Forelimb muscle (tissue), 1 donor: ENCODE results near the gene KRTAP5-1. TPM values are rescaled to one million over a fixed set of nuclear protein-coding genes. Genes with fewer than 3 reads are reported as not detected.
A peak's percentile ranks its signal among the peaks of the same experiment; 100 is the strongest.

Experiments
- DNase-seq: peaks from one replicate; pipeline ENCODE4 v3.0.0-alpha.2; 2013; ENCODE audit warnings: low read depth
- polyA plus RNA-seq: library from polyadenylated mRNA; unstranded; fragments of 120-200 nt; gene quantifications from one replicate; pipeline ENCODE4 v1.2.1, GENCODE V29; 2013; ENCODE audit not compliant: insufficient read length

KRTAP5-1 gene
- polyA plus RNA-seq, 1 donor = 2.5 TPM

DNA sequence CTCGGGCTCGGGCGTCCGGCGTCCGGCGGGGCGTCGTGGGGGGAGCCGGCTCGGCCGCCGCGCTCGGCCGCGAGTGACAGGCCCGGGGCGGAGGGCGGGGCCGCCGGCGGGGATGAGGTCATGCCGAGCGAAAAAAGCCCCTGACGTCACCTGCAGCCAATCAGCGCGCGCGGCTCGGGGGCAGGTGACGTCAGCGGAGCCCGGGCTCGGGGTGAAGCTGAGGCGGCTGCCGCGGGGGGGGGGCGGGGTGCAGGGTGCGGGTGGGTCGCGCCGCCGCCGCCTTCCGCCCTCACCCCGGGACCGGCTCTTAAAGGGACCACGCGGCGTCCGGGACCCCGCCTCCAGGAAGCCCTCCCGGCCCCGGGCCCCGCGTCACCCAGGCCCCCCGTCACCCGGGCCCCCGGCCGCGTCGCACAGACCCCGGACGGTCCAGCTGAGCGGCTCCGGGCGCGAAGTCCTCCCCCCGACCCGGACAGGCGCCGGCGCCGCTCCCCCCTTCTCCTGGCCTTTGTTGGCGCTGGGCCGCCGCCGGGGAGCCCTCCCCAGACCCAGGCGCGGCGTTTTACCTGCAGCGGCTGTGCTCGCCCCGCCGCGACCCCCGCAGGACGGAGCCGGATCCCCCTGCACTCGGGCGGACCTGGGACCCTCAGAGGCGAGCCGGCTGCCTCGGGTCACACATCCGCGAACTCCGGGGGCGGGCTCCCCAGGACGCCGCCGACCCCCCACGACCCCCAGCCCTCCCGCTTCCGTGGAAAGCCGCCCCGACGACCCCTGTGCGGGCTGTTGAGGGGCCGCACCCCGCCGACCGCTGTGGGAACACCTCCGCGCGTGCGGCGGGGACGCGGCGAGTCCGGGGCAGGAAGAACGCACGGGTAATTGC is 12.6 kb downstream of the KRTAP5-1 start, which contains the start of gene DUSP8:
Gene DUSP8 (minus strand): TSS at position 75 of the 880 bp plus-strand sequence. CDS start 6,445 bp downstream, outside the sequence.
- DNase-seq = peak; percentile 48

DNA sequence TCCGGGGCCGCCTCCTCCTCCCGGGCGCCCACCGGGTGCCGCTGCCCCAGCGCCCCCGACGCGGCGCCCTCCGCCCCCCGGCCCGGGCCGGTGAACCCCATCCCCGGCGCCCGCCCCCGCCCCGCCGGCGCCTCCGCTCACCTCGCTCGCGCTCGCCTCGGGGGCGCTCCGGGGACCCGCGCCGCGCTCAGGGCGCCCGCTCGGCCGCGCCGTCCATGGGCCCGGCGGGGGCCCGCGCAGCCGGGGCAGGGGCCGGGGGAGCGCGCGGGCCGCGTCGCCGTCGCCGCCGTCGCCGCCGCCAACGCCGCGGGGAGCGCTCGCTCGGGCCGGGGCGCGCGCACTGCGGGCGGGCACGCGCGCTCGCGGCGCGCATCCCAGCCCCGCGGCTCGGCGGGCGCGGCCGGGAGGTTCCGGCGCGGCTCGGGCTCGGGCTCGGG is 13.3 kb downstream of the KRTAP5-1 start:
- DNase-seq = no peak

DNA sequence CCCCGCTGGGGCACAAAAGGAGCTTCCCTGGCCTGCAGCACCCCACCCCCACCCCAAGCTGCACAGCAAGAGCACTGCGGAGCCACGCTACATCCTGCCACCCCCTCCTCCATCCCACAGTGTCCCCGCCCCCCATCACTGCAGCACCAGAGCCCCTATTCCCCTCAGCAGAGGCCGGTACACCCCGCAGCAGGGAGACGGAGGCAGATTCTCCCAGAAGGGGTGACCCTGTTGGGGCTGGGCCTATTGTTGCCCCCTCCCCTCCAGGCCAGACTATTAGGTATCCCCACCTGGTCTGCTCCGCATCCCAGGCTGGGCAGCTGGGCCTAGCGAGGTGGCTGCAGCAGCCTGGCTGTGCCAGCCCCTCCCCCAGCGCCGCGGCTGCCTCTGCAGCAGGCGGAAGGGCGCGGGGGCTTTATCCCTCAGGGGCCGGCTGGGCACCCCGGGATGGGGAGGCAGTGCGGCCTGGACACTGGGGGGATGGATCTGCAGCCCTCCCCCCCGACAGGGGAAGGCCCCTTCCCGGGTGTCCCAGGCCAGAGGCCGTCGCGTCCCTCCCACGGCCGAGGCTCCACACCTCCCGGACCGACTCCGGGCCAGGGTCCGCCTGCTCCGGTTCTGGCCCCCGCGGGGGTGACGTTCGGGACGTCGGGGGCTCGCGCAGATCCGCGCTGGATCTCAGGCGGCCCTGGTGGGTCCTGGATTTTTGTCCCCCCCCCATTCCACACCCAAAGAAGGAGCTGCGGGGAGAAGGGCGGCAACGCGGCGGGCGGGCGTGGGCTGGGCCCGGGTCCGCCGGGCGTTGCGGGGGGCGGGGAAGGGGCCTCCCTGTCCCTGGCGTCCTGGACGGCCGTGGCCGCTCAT is 14.0 kb downstream of the KRTAP5-1 start:
- DNase-seq = no peak

- no peak for DNase-seq
Measured at GRCh38 chr11:1570531-1570895, 14.6 kb downstream of the KRTAP5-1 start.

GRCh38 chr11:1570001-1570453 is 15.1 kb downstream of the KRTAP5-1 start:
- DNase-seq = no peak

DNA sequence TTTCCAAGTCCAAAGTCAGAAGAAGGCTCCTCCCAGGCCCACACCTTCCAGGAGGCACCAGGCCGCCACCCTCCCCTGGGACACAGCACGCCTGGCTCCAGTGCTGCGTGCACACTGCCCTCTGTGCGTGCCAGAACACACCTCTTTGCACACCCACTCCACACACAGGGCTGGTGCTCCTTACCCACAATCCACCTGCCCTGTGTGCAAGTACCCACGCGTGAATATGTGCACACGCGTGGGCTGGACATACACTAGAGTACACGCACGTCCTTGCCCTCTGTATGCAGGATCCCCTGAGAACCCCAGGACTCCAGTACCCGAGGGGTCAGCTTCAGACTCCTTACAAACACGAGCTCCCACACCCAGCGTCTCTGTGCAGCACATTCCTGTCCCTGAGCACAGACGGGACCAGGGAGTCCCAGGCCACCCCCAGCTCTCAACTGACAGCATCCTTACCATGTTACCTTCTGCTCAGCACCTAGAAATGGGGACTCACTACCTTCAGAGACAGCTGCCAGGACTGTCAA is 15.8 kb downstream of the KRTAP5-1 start:
- DNase-seq = no peak

GRCh38 chr11:1568441-1568911 is 16.6 kb downstream of the KRTAP5-1 start:
- no peak for DNase-seq

DNA sequence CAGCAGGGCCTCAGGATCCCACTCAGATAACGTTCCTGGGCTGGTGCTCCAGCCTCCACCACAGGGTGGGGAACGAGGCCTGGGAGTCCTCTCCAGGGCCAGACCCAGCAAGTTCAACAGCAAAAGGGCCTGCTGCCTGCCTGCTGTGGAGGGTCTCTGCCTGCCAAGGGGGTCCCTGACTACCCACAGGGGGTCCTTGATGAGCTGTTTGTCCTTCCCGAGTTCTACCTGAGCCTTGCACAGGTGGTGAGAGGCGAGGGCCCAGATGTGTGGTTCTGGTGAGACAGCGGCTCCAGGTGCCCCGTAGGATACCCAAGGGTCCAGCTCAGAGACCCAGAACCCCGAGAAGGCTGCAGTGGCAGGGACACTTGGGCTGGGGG is 17.4 kb downstream of the KRTAP5-1 start:
- no peak for DNase-seq

- no peak for DNase-seq
Measured at GRCh38 chr11:1567052-1567720, 17.9 kb downstream of the KRTAP5-1 start.

- DNase-seq = no peak
Measured at GRCh38 chr11:1566381-1567051, 18.6 kb downstream of the KRTAP5-1 start.

DNA sequence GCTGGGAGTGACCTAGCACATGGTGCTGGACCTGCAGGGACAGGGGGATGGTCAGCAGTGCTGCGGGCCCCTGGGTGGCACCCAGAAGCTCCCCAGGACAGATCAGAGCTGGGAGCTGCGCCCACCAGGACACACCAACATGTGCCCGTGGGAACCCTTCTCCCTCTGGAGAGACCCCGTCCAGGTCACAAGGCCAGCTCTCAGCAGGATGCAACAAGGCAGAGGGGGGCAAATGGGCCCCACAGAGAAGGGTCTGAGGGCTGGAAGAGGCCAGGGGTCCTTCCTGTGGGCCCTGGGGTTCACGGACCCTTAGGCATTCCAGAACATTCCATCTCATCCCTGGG is 19.2 kb downstream of the KRTAP5-1 start:
- no peak for DNase-seq

- no peak for DNase-seq
Measured at GRCh38 chr11:1565173-1565903, 19.7 kb downstream of the KRTAP5-1 start.

- DNase-seq = no peak
Measured at GRCh38 chr11:1564535-1565172, 20.4 kb downstream of the KRTAP5-1 start.

- no peak for DNase-seq
Measured at GRCh38 chr11:1563697-1564534, 21.2 kb downstream of the KRTAP5-1 start.

DNA sequence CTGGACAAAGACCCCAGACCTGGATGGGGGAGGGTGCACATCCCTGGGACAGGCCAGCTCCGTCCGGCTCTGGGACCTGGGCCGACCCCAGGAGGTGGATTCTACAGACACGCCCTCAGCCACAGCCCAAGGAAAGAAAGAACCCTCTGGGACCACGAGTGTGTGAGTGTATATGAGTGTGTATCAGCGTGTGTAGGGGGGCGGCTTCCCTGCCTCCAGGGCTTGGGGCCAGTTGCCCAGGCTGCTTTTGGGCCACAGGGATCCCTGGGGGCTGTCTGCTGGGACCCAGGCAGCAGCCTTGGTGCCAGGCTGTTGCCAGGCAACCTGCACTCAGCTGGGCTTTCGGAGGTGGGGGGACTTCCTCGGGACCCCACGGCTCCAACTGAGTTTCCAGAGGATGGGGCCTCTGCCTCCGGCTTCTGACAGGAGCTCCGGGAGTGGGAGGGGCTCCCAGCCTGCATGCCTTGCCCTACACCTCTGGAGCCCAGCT is 21.9 kb downstream of the KRTAP5-1 start:
- DNase-seq = no peak

DNA sequence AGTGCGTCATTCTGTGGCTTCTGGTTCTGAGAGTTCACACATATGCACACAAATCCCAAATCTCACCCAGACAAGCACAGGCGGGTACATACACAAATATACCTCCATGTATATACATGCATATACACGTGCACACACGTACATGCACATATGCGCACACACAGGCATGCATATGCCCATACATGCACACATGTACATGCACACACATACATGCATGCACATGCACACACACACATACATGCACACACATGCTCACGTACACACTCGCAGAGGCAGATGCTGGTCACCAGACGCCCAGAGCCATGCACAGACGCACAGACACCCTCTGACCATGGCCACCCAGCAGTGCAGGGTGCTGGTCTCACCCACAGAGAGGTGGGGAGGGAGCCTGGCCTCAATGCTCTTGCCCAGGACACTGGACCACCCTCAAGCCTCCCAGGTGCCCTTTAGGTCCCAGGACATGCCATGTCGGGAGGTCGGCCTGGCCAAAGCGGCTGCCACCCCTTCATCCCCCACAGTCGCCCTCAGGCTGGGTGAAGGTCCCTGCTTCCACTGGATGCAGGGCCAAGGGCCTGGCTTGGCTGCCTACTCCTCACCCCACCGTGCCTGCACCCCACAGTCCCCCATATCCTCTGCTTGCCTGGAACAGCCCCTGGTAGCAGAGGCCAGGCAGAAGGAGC is 22.5 kb downstream of the KRTAP5-1 start:
- DNase-seq = no peak

DNA sequence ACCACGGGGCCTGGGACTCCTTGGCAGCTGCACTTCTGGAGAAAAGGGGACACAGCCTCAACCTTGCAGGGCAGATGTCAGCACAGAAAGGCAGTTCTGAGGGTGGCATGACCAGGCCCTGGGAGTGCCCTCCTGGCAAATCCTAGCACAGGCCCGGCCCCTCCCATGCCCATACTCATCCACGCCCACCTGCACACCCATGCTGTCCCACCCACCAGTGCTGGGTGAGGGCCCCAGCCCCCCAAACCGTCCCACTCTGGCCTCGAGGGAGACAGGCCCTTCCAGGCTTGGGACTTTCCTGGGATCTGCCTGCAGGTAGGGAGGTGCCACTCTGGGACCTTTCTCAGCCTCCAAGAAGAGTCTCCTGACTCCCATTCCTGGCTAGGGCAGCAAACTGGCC is 23.1 kb downstream of the KRTAP5-1 start:
- DNase-seq = no peak

- DNase-seq = no peak
Measured at GRCh38 chr11:1561266-1561665, 23.8 kb downstream of the KRTAP5-1 start.
